Measurements from ENCODE around the gene ADAD2.
A peak's percentile ranks its signal among the peaks of the same experiment; 100 is the strongest.

The ADAD2 gene
- total RNA-seq: 0.06 to 0.09 reads per million in 2 experiments

DNA sequence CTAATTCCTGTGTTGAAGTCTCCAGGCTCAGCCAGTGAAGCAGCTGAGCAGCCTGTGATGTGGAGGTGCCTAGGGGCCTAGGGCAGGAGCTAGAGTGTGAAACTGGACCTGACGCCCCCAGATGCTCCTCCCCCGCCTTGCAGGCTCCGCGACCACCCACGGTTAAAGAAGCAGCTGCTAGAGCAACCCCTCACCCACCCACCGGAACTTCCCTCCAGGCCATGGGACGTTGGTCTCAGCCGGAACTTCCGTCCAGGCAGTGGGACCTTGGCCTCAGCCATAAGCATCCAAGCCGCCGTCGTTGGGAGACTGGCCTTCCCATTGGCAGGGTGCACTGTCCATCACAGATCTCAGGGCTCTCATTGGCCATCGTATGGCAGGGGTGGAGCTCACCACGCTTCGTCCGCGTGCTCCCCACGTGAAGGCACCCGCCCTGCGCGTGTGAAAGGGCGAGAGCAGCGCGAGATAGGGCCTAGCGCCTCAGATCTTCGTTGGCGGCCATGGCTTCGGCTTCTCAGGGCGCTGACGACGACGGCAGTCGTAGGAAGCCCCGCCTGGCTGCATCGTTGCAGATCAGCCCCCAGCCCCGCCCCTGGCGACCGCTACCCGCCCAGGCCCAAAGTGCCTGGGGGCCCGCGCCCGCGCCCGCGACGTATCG, at the start of gene ADAD2:
TSS of gene ADAD2 (plus strand) at position 427 of the 658 bp plus-strand sequence. CDS start at position 501, 74 bp downstream.
- DNase-seq (ENCODE audit: low read depth): no peak

DNA sequence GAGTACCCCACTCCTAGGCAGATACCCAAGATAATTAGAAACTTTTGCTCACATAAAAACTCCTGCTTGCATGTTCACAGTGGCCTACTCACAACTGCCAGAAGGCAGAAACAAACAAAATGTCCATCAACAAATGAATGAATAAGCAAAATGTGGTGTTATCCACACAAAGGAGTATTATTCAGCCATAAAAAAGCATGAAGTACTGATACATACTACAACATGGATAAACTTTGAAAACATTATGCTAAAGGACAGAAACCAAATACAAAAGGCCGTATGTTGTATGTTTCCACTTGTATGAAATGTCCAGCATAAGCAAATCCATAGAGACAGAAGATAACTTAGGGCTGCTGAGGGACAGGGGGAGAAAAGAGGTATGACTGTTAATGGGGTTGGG, 47.9 kb upstream of the ADAD2 start:
- no peak for DNase-seq (ENCODE audit: low read depth)

DNA sequence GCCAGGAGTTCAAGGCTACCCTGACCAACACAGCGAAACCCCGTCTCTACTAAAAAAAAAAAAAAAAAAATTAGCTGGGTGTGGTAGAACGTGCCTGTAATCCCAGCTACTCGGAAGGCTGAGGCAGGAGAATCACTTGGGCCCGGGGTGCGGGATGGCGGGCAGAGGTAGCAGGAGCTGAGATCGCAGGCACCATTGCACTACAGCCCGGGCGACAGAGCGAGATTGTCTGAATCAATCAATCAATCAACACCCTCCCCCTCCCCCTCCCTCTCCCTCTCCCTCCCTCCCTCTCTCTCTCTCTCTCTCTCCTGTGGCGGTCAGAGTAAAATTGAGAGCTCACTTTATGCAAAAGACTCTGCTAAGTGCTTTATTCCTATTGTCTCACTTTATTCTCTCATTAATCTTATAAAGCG, 47.2 kb upstream of the ADAD2 start:
- no peak for DNase-seq (ENCODE audit: low read depth)

DNA sequence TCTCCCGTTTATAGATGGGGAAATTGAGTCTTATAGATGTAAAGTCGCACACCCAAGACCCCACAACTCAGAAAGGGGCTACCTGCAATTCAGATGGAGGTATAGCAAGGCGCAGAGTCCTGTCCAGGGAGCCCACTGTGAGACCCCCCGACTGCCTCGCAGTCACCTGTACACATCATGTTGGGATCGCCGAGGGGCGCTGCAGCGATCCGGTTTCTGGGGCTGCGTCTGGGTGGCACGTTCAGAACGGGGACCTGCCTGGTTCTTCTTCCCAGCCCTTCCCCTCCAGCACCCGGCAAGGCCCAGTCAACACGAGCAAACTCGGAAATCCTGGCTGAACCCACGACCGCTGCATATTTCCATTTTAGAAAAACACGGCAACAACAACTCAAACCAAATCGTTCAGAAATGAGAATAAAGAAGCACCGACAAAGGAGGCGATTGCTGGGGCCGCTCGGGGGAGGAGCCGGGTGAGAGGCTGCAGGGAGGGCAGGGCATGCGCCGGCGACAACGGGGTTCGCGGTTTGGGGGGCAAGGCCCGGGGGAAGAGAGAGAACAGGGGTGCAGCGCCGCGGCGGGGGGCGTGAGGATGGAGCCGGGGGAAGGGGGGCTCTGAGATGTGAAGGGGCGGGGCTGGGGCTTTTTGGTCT, 46.6 kb upstream of the ADAD2 start:
- peak; percentile 32 for DNase-seq (ENCODE audit: low read depth)

DNA sequence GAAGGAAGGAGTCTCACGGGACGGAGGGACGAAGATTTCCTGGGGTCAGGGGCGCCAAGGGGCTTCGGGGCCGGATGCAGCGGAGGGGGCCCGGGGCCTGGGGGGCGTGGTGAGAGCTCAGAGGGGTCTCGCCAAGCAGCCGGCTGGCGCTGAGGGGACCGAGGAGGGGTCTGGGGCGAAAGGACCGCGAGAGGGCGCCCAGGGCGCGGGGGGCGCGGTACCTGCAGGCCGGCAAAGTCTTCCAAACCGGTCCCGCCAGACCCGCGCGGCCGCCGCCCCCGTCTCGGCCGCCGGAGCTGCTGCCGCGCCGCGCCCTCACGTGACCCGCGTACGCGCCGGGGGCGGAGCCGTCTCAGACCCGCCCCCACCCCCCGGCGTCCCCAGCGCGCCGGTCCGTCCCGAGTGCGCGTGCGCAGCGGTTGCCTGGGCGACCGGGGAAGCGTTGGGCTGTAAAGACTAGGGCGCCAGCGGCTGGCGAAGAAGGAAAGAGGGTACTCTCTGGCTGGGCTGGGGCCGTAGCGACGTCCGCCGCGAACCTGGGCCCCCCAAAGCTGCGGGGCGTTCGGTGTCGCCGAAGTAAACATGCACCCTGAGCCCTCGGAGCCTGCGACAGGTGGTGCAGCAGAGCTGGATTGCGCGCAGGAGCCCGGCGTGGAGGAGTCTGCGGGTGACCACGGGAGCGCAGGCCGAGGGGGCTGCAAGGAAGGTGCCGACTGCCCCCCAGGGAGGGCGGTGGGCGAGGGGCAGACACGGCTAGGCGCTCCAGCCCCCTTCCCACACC, 45.9 kb upstream of the ADAD2 start, which contains the start of the genes DNAAF1 and HSDL1:
TSS of gene DNAAF1 (plus strand) at position 450 of the 781 bp plus-strand sequence. CDS start at position 583, 133 bp downstream.
TSS of gene HSDL1 (minus strand) at position 319 of the 781 bp plus-strand sequence. CDS start 13,856 bp downstream, outside the sequence.
- peak; percentile 91 for DNase-seq (ENCODE audit: low read depth)

DNA sequence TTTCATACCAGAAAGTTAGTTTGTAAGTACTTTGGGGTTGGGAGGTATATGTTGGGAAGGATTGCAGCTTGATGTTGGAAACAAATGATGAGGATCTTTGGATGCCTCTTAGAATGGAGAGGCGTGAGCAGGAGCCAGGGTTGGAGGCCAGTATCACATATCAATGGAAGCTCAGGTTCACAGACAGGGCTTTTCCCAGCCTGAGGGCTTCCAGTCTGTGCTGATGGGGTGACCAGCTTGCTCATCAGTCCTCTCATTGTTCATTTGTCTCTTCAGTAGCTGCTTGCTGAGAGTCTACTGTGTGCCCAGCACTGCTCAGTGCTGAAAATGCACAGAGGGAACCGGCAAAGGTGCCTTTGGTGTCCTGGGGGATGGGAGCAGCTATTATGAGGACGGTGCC, 40.0 kb upstream of the ADAD2 start:
- DNase-seq (ENCODE audit: low read depth): no peak

DNA sequence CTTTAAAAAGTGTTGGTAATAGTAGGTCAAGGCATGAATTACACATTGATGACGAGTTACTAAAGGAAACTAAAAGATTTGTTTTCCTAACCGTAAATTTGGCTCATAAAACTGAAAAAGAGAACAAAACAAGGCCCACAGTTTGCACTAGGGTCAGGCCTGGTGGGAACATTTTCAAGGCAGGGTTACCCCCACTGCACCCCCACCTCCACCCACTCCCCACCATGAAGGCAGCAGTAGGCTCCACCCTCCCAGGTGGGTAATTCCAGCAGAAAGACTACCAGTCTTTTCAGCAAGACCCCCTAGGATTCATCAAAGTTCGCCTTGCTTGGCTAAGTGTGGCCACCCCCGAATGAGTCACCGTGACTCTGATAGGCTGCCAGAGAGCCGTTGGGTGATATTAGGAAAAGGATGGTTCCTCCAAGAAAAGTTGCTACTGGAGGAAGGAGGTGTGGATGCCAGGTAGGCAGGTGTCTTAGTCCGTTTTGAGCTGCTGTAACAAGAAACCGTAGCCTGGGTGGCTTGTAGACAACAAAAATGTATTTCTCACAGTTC, 37.2 kb upstream of the ADAD2 start:
- DNase-seq (ENCODE audit: low read depth): no peak

DNA sequence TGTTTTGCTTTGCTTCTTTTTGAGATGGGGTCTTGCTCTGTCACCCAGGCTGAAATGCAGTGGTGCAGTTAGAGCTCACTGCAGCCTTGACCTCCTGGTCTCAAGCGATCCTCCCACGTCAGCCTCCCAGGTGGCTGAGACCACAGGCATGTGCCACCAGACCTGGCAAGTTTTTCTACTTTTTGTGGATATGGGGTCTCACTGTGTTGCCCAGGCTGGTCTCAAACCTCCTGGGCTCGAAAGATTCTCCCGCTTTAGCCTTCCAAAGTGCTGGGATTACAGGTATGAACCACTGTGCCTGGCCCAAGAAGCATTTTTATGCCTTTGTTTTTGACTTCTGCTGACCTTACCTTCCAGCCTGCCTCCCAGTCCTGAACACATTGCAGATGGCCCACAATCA, 35.7 kb upstream of the ADAD2 start:
- no peak for DNase-seq (ENCODE audit: low read depth)

DNA sequence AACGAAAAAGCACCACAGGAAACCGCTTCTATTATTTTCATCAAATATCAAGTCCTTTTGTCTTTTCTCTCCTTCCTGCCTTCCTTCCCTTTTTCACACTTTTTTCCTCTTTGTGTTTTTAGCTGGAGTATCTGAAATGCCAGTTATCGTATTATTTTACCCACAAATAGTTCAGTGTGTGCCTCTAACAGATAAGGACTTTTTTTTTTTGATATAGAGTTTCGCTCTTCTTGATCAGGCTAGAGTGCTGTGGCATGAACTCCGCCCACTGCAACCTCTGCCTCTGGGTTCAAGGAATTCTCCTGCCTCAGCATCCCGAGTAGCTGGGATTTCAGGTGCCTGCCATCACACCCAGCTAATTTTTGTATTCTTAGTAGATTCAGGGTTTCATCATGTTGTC, 35.2 kb upstream of the ADAD2 start:
- DNase-seq (ENCODE audit: low read depth): no peak

DNA sequence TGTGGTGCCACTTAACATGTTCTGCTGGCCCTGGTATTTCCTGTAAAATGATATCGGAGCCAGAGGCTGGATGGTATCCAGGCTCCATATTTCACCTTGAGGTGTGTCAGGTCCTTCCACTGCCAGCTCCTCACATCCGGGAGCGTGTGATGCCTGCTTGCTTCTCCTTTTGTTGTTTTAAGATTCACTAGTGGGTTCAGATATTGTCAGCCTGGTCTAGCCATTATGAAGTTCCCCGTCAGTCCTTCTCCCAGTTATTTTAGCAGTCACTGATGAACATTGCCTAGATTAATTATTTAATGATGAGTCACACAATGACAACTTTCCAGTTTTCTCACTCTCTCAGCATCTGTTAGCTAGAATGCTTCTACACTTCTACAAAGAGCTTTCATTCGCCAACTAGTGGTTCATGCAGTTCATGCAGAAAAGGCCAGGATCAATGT, 34.6 kb upstream of the ADAD2 start:
- DNase-seq (ENCODE audit: low read depth): no peak

DNA sequence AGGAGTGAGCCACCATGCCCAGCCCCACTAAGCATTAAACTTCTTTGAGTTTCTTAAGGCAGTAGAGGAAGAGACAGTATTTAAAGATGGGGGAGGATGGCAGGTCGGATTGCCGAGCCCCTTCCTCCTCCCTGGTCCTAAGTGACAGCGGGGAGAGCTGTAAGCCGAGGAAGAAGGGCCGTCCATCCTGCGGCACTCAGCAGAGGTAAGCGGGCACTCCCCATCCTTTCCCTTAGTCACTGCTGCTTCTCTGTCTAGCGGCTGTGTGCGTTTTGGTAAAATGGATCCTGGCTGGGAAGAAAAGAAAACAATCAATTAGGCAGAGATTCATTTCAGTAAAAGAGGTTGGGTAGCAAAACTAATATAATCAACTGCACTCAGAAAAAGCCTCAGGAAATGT, 31.9 kb upstream of the ADAD2 start:
- DNase-seq (ENCODE audit: low read depth): no peak

DNA sequence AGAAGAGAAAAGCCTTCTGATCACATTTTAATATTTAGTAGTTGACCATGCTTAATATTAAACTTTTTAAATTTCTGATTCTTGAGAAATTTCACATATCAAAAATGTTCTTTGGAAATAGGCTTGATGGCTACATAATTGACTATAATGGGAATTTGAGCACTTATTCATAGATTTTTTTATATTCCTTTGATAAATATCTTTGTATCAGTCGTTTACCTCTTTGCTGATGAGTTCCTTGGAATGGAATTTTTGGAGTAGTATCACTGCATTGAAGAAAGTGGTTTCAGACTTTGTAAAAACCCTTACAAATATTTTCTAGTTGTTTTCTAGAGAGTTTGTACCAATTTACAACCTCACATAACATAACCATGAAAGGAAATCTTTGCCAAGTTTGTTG, 31.2 kb upstream of the ADAD2 start:
- DNase-seq (ENCODE audit: low read depth): no peak

DNA sequence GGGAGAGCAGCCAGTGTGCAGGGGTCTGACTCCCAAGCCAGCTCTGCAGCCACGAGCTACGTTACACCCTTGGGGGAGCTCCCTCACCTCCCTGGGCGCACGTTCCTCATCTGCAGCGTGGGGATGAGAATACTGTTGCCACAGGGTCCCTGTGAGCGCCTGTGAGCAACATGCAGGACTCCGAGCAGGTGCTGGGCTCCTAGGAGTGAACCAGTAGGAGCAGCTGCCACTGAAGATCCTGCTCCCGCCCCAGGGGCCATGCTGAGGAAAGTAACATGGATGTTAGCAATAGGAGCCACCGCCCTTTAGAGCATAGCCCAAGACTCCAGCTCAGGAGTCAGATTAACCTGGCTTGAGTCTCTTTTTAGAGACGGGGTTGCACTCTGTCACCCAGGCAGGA, 29.9 kb upstream of the ADAD2 start:
- DNase-seq (ENCODE audit: low read depth): no peak

DNA sequence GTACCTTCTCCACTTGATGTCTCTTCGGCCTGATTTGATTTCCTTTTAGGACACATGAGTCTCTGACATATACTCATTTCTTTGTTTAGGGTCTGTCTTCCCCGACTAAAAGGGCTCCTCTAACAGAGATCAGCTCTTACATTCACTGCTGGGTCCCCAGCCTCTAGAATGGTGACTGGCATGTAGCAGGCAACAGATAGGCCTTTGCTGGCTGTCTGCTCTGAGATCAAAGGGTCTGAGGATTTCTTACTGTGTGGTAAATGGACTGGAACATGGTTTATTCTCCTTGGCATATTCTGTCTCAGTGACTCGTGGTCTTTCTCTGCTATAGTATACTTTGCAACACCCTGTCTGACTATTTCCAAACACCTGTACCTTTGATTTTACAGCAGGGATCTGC, 29.2 kb upstream of the ADAD2 start:
- no peak for DNase-seq (ENCODE audit: low read depth)

DNA sequence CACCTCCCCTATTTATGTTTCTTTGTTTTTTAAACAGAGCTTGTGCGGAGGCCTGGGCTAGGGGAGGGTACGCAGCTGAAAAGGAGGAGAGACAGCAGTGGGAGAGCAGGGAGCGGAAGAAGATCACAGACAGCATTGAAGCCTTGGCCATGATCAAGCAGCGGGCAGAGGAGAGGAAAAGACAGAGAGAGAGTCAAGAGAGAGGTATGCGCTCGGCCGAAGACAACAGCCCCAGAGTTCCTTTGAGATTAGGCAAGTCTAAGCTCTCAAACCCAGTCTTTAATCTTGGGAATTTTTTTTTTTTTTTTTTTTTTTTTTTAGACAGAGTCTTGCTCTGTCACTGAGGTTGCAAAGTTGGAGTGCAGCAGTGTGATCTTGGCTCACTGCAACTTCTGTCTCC, 25.2 kb upstream of the ADAD2 start:
- DNase-seq (ENCODE audit: low read depth): no peak

DNA sequence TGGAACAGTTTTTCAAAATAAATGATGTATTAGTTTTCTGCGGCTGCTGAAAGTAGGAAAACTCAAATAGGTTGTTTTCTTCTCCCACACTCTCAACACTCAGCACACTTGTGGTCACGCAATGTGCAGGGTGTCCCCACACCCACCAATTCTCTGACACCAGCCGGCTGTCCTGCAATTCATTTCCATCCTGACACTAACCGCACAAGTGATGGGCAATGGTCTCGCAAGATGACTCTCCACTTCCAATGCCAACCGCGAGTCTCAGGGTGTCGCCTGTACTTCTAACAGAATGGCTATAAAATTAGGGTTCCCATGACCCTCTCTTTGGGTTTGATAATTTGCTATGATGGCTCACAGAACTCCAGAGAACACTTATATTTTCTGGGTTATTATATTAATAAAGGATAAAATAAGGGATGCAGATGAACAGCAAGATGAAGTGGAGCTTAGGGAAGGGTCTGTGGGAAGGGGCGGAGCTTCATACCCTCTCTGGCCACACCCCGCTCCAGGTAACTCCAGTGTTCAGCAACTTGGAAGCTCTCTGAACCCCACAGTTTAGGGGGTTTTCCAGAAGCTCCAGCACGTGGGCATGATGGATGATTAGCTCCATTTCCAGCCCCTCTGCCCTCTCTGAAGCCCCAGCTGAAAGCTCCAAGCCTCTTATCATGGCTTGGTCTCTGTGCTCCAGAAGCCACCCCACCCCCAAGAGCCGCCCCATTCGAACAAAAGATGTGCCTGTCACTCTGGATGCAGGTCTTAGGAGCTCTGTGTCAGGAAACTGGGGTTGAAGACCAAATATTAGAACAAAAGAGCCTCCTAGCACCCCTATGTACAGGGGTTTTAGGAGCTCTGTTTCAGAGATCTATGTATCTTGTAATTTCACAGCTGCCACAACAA, 23.9 kb upstream of the ADAD2 start:
- no peak for DNase-seq (ENCODE audit: low read depth)

DNA sequence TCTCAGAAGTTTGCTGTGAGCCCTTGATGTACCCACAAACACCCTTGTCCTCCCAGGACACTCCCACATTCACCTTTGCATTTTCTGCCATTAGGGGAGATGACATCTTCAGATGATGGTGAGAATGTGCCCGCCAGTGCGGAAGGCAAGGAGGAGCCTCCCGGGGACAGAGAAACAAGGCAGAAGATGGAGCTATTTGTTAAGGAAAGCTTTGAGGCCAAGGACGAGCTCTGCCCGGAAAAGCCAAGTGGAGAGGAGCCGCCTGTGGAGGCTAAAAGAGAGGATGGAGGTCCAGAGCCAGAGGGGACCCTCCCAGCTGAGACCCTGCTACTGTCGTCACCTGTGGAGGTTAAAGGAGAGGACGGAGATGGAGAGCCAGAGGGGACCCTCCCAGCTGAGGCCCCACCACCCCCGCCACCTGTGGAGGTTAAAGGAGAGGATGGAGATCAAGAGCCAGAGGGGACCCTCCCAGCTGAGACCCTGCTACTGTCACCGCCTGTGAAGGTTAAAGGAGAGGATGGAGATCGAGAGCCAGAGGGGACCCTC, 21.1 kb upstream of the ADAD2 start:
- no peak for DNase-seq (ENCODE audit: low read depth)

DNA sequence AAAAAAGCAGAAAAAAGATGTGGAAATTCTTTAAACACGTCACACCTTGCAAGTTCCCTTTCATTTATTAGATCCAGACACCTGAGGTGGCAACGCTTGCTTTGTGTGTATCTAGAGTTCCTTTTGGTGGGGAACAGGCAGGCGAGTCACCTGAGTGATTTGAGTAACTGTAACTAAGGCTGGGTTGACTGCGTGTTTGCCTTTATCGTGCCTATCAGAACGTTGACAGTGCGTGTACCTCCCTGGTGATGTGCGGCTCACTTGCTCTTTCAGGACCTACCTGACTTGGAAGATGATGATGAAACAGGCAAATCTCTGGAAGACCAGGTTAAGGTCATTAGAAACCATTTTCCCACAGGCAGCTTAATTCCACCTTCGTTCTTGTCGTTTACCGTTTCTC, 16.6 kb upstream of the ADAD2 start:
- DNase-seq (ENCODE audit: low read depth): no peak

DNA sequence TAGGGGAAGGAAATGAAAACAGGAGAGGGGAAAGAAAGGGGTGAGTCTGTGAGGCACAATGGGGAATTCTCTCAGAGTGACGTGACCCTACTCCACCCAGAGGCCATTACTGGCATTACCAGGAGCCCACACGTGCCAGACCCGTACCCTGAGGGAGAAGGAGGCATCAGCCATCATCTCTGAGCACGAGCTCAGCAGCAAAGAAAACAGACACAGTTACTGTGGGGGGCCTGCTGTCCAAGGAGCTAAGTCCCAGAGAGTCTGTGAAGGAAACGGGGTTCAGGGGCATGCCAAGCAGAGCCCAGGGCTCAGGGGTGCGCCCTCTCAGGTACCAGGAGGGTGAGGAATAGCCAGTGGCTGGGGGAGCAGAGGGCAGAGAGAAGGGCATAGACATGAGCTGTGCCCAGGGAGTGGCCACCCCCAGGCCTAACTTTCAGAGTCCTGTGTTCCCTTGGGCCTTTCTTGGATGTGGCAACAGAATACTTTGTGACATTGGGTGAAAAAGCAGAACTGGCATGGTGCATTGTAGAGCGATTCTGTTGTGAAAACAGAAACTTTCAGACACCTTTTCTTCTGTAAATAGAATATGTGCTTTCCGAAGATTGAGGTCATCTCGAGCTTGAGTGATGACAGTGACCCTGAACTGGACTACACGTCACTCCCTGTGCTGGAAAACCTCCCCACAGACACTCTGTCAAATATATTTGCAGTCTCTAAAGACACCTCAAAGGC, 15.4 kb upstream of the ADAD2 start:
- DNase-seq (ENCODE audit: low read depth): peak; percentile 39
